H1 (cell line): ENCODE results near the gene BSN. TPM values are rescaled to one million over a fixed set of nuclear protein-coding genes. Genes with fewer than 3 reads are reported as not detected.
A peak's percentile ranks its signal among the peaks of the same experiment; 100 is the strongest.

ENCODE experiments used
- CTCF ChIA-PET: fragments of 300-600 bp; sonication (Branson Sonifier 250); formaldehyde crosslinking; loops from one replicate; lab custom pipeline; 2021; ENCODE audit not compliant: partially characterized antibody; lab: Charles Lee
- POLR2A ChIA-PET: fragments of 300-600 bp; sonication (Branson Sonifier 250); formaldehyde crosslinking; loops from one replicate; lab custom pipeline; 2021; ENCODE audit warnings: inconsistent platforms; ENCODE audit not compliant: partially characterized antibody; lab: Charles Lee
- DNase-seq, 2 experiments: peaks; one replicate each; pipeline versions ENCODE4 v3.0.0 to v3.0.0-alpha.2; 2010 to 2022; ENCODE audit warnings: low spot score in 2 of 2, low read depth in 1 of 2, mixed read lengths in 1 of 2
- FAIRE-seq: peaks from 2 replicates; lab custom pipeline; 2011; peaks lifted over from hg19 to GRCh38; lab: Jason Lieb, UNC
- H2AFZ ChIP-seq: 2 replicates; pipeline ENCODE4 v1.8.1; 2012; ENCODE audit warnings: low read length, inconsistent platforms
- H2AK5ac ChIP-seq: 2 replicates; pipeline ENCODE4 v1.6.1; 2013; ENCODE audit warnings: low read depth, low read length
- H2BK120ac ChIP-seq: replicated peaks from 2 replicates; pipeline ENCODE3; 2013; ENCODE audit warnings: low read depth, low read length, inconsistent platforms
- H2BK12ac ChIP-seq: 2 replicates; pipeline ENCODE4 v1.6.1; 2013; ENCODE audit warnings: low read depth, low read length
- H2BK15ac ChIP-seq: 2 replicates; pipeline ENCODE4 v1.6.1; 2013; ENCODE audit warnings: low read length
- H2BK20ac ChIP-seq: 2 replicates; pipeline ENCODE4 v1.6.1; 2013; ENCODE audit warnings: low read length
- H2BK5ac ChIP-seq: 2 replicates; pipeline ENCODE4 v1.6.1; 2013; ENCODE audit warnings: low read depth, low read length
- H3K14ac ChIP-seq: 2 replicates; pipeline ENCODE4 v1.6.1; 2013; ENCODE audit warnings: inconsistent platforms; ENCODE audit not compliant: insufficient read length
- H3K18ac ChIP-seq: 2 replicates; pipeline ENCODE4 v1.6.1; 2013; ENCODE audit warnings: low read length; ENCODE audit errors: extremely low read depth
- H3K23ac ChIP-seq: 2 replicates; pipeline ENCODE4 v1.6.1; 2013; ENCODE audit warnings: inconsistent platforms; ENCODE audit not compliant: insufficient read length
- H3K23me2 ChIP-seq: 2 replicates; pipeline ENCODE4 v1.6.1; 2013; ENCODE audit warnings: low read depth, low read length
- H3K27ac ChIP-seq: 2 replicates; pipeline ENCODE4 v1.6.1; 2011; ENCODE audit warnings: low read depth, low read length, inconsistent platforms
- H3K27me3 ChIP-seq, 4 experiments: replicated peaks in 1 of 4; 1 replicate in 1 of 4; 2 replicates in 3 of 4; pipeline versions ENCODE4 v1.6.1 to v1.8.1; 2011 to 2013; ENCODE audit warnings: low read length in 3 of 4, mild to moderate bottlenecking in 3 of 4, inconsistent platforms in 2 of 4, mixed read lengths in 2 of 4, moderate library complexity in 1 of 4; ENCODE audit not compliant: control insufficient read depth in 3 of 4, insufficient read depth in 3 of 4; ENCODE audit errors: extremely low read depth in 1 of 4
- H3K36me3 ChIP-seq, 4 experiments: 2 replicates each; pipeline versions ENCODE4 v1.6.1 to v1.8.1; 2011 to 2013; ENCODE audit warnings: mild to moderate bottlenecking in 4 of 4, low read length in 3 of 4, moderate library complexity in 2 of 4, control low read depth in 1 of 4, inconsistent platforms in 1 of 4; ENCODE audit not compliant: insufficient read depth in 4 of 4, control insufficient read depth in 2 of 4
- H3K4ac ChIP-seq: replicated peaks from 2 replicates; pipeline ENCODE3; 2013; ENCODE audit warnings: low read length, low read depth, mixed read lengths, inconsistent platforms; ENCODE audit not compliant: insufficient read length
- H3K4me1 ChIP-seq, 4 experiments: replicated peaks in 1 of 4; 1 replicate in 1 of 4; 2 replicates in 3 of 4; pipeline versions ENCODE4 v1.6.1 to v1.8.1; 2011 to 2013; ENCODE audit warnings: low read length in 3 of 4, inconsistent platforms in 2 of 4, mixed read lengths in 1 of 4; ENCODE audit not compliant: insufficient read depth in 4 of 4, control insufficient read depth in 3 of 4
- H3K4me2 ChIP-seq, 2 experiments: 2 replicates each; pipeline versions ENCODE4 v1.6.1 to v1.8.1; 2011 to 2013; ENCODE audit warnings: low read depth in 2 of 2, low read length in 2 of 2, control low read depth in 1 of 2, inconsistent platforms in 1 of 2, mild to moderate bottlenecking in 1 of 2; ENCODE audit not compliant: insufficient read depth in 1 of 2
- H3K4me3 ChIP-seq, 4 experiments: fragments of 200-600, 300-600 bp in 1 of 4; sonication (generic), shearing (Covaris generic), sonication (Bioruptor Twin) in 1 of 4; 2 replicates each; pipeline versions ENCODE4 v1.5.1 to v1.8.1; 2011 to 2016; ENCODE audit warnings: low read length in 4 of 4, low read depth in 3 of 4, control low read depth in 2 of 4, inconsistent platforms in 2 of 4, mild to moderate bottlenecking in 2 of 4, mixed read lengths in 1 of 4, moderate library complexity in 1 of 4; ENCODE audit not compliant: insufficient read depth in 2 of 4; ENCODE audit errors: extremely low read depth in 1 of 4
- H3K56ac ChIP-seq: replicated peaks from 2 replicates; pipeline ENCODE3; 2013; ENCODE audit warnings: low read depth, mild to moderate bottlenecking, mixed read lengths, low read length, inconsistent platforms; ENCODE audit not compliant: insufficient read length
- H3K79me1 ChIP-seq: 2 replicates; pipeline ENCODE4 v1.6.1; 2013; ENCODE audit warnings: low read depth, low read length, control low read depth
- H3K79me2 ChIP-seq, 2 experiments: 2 replicates each; pipeline versions ENCODE4 v1.6.1 to v1.8.1; 2012 to 2013; ENCODE audit warnings: low read length in 2 of 2, mild to moderate bottlenecking in 2 of 2, inconsistent platforms in 1 of 2; ENCODE audit not compliant: insufficient read depth in 2 of 2, control insufficient read depth in 1 of 2
- H3K9ac ChIP-seq, 4 experiments: replicated peaks in 1 of 4; 1 replicate in 1 of 4; 2 replicates in 3 of 4; pipeline versions ENCODE4 v1.6.1 to v1.8.1; 2011 to 2013; ENCODE audit warnings: low read depth in 3 of 4, low read length in 3 of 4, control low read depth in 2 of 4, mild to moderate bottlenecking in 2 of 4, moderate library complexity in 2 of 4, inconsistent platforms in 1 of 4; ENCODE audit errors: extremely low read depth in 1 of 4
- H3K9me3 ChIP-seq, 2 experiments: 2 replicates each; pipeline versions ENCODE4 v1.6.1 to v1.8.1; 2012 to 2013; ENCODE audit warnings: mild to moderate bottlenecking in 2 of 2, moderate library complexity in 2 of 2, control low read depth in 1 of 2, inconsistent platforms in 1 of 2, low read depth in 1 of 2, low read length in 1 of 2, mixed read lengths in 1 of 2; ENCODE audit not compliant: insufficient read depth in 2 of 2
- H4K20me1 ChIP-seq, 2 experiments: replicated peaks in 1 of 2; 2 replicates each; pipeline versions ENCODE3 to v1.8.1; 2011 to 2013; ENCODE audit warnings: inconsistent platforms in 2 of 2, low read length in 2 of 2, mild to moderate bottlenecking in 1 of 2; ENCODE audit not compliant: insufficient read depth in 2 of 2, control insufficient read depth in 1 of 2
- H4K5ac ChIP-seq: 2 replicates; pipeline ENCODE4 v1.6.1; 2013; ENCODE audit warnings: low read length, low read depth, mixed read lengths, inconsistent platforms; ENCODE audit not compliant: insufficient read length
- H4K8ac ChIP-seq: 2 replicates; pipeline ENCODE4 v1.8.0; 2013; ENCODE audit warnings: mild to moderate bottlenecking, moderate library complexity, low read length, inconsistent platforms; ENCODE audit not compliant: insufficient read depth; ENCODE audit errors: extremely low read depth
- H4K91ac ChIP-seq: replicated peaks from 2 replicates; pipeline ENCODE3; 2013; ENCODE audit warnings: low read length, mixed read lengths, inconsistent platforms; ENCODE audit not compliant: insufficient read length
- CEBPB ChIP-seq: IDR thresholded peaks from 2 replicates; pipeline ENCODE4 v1.6.1; 2012; ENCODE audit warnings: low read depth, low read length
- ZNF274 ChIP-seq: IDR thresholded peaks from 2 replicates; pipeline ENCODE4 v1.7.0; 2012; ENCODE audit warnings: low read length, borderline replicate concordance; ENCODE audit errors: extremely low read depth
- WGBS, 2 experiments: shearing (Covaris generic) in 1 of 2; methylation state at CpG; one replicate each; pipeline versions ENCODE4 v1.1.6 to v1.1.7; 2013 to 2015; ENCODE audit warnings: low lambda C conversion rate in 2 of 2, mixed read lengths in 2 of 2, inconsistent platforms in 1 of 2, low coverage in 1 of 2, missing lambda C conversion rate in 1 of 2; ENCODE audit not compliant: insufficient replicate concordance in 2 of 2, insufficient coverage in 1 of 2, insufficient read length in 1 of 2; ENCODE audit errors: extremely low coverage in 1 of 2, missing lambda C conversion rate in 1 of 2; 5-methylcytosine and 5-hydroxymethylcytosine counted together
- polyA plus RNA-seq, 7 experiments: library from polyadenylated mRNA; depleted of rRNA in 3 of 7; stranded (reverse) in 5 of 7; unstranded in 2 of 7; fragments of >200 nt in 5 of 7; fragments of 200-250 nt in 2 of 7; gene quantifications; 1 replicate in 5 of 7; 2 replicates in 1 of 7; 4 replicates in 1 of 7; pipeline versions ENCODE4 v1.2.1 to v1.2.3, GENCODE V29; 2011 to 2013; ENCODE audit warnings: missing spikeins in 2 of 7, mixed read lengths in 2 of 7
- total RNA-seq: library from RNA; stranded (reverse); fragmentation: NEBNext Ultra II Directional; extraction: Animal tissue kit (Norgen Biotek cat#: 25700); gene quantifications from 2 replicates; pipeline ENCODE4 v1.2.1, GENCODE V29; 2021

The BSN gene
- total and polyA plus RNA-seq, 2 of the 8 experiments (the other 6 are each of a cell fraction or from before 2014, with no cell fraction given), result 0.60 to 3.0 TPM

- H3K27ac ChIP-seq, result 0 out of 2 replicates have a peak overlapping the region, but pooled peaks have one; percentile 27
- CTCF ChIA-PET, result interaction anchor here (1.3 to 9.3 kb wide), 4 partner anchors 11 to 148 kb away, joined by 3 to 70 read pairs (median 24); no protein-coding TSS in a partner anchor
- POLR2A ChIA-PET, result interaction anchor here (0.6 to 2.2 kb wide), 4 partner anchors 10 to 159 kb away, joined by 3 to 11 read pairs (median 4); no protein-coding TSS in a partner anchor
- TF ChIP-seq ZNF274, result no peak
- peak; percentile 92 for TF ChIP-seq CEBPB
Observed at GRCh38 chr3:49553324-49553691, 969 bp upstream of the BSN start.

More at GRCh38 chr3:49553324-49553691, 969 bp upstream of the BSN start:
- Histone ChIP-seq H2BK15ac (no peak overlapping the region), H3K18ac (no peak overlapping the region), H3K56ac (no peak overlapping the region), H3K4ac (no peak overlapping the region), H4K5ac (no peak overlapping the region), H2BK120ac (no peak overlapping the region), H3K4me1 (peaks cover 0 to 14% (median 4%) of the 10 kb centered on the region in 4 experiments; a peak in 5 of 7 replicates), H3K23ac (no peak overlapping the region), H2AFZ (no peak overlapping the region), H2BK20ac (no peak overlapping the region), H3K4me3 (peak overlapping the region; percentile 78 to 96 (median 90)), H3K79me2 (no peaks in the 10 kb centered on the region), H2AK5ac (0 out of 2 replicates have a peak overlapping the region, but pooled peaks have one; percentile 65), H4K20me1 (peaks cover 0 to 5% of the 10 kb centered on the region in 2 experiments), H4K91ac (no peak overlapping the region), H3K9me3 (no peaks in the 10 kb centered on the region), H2BK5ac (no peak overlapping the region), H4K8ac (no peak overlapping the region), H3K27me3 (peaks cover 0 to 11% (median 6%) of the 10 kb centered on the region in 4 experiments; a peak in 3 of 7 replicates), H3K23me2 (peaks cover 12% of the 10 kb centered on the region), H3K9ac (no peak overlapping the region; a peak in 2 of 7 replicates), H2BK12ac (no peak overlapping the region), H3K79me1 (no peaks in the 10 kb centered on the region), H3K4me2 (peak overlapping the region; percentile 83 to 94), H3K36me3 (no peaks in the 10 kb centered on the region), H3K14ac (no peak overlapping the region)
- WGBS, 2 experiments, result 58% methylated on average over 8 of the region's 8 CpGs; no CpG with 5 or more reads in 1 of the 2 experiments
- FAIRE-seq (no peak), DNase-seq (no peak)
